Measurements from ENCODE around the gene TMEM52.

The TMEM52 gene

DNA sequence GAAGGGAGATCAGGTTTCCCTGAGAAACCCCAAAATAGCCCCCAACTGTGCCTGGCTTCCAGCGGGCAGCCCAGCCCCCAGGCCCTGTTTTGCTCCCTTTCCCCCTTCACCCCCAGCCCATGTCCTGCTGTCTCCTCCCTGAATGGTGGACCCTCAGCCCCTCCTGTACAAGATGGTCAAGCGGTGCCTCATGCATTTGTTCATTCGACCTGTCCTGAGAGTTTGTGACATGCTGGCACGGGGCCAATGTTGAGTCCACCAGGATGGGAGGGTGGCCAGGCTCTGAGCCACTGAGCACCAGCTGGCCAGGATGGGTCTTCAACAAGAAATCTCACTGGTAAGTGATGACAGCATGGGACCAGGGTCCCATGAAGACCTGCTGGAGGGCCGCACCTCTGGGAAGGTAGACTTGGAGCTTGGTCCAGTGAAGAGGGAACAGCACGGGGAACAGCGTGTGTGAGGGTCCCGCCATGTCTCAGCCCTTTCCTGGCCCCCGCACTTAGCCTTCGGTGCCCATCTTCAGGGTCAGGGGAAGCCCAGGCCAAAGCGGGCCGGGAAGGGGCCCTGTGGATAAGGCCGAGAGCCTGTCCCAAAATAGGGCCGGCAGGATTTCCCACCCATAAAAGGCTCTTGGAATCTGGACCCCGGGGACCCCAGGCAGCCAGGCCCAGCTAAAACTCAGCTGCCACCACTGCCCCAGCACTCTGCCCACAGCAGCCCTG lies 3.9 kb downstream of the TMEM52 start, which contains the start of gene CALML6:
TSS of gene CALML6 (plus strand) at position 290 of the 722 bp plus-strand sequence. CDS start at position 311, 21 bp downstream.
- DNase-seq (ENCODE audit: low spot score) = no peak

DNA sequence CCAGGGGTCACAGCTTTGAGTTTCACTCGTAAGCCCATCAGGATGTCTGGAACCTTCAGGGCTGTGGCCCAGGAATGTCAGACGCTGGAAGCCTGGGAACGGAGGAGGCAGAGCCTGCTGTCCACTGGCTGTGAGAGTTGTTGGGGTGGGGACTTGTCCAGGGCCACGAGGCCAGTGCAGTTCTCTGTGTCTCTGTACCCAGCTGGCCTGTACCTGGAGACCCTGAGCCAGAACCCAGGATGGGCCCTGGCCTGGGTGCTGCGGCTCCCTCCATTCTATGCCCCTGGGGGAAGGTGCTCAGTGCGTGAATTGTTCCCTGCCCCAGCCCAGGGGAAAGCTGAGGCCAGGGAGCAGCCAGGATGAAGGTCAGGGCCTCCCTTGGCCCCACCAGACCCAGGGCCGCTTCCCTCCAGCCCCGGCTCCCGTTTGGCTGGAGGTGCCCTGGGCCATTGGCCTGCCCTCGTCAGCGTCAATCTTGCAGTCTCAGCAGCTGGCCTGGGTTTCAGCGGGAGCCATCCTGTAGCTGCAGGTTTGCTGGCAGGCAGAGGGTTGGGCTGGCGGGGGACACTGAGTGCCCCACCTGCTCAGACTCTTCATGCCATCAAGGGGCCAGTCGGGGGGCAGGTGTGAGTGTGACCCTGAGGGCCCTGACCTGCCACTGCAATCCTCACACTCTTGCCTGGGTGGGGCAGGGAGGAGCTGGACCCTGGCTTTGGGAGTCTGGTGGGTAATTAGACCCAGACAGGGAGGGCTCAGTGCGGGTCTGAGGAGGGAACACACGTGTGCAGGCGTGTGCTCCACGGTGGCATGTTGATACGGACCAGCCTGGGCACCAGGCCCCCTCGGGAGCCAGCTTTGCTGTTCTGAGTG lies 4.7 kb downstream of the TMEM52 start:
- no peak for DNase-seq (ENCODE audit: low spot score)

GRCh38 chr1:1911350-1912041 lies 7.6 kb downstream of the TMEM52 start:
- no peak for DNase-seq (ENCODE audit: low spot score)

DNA sequence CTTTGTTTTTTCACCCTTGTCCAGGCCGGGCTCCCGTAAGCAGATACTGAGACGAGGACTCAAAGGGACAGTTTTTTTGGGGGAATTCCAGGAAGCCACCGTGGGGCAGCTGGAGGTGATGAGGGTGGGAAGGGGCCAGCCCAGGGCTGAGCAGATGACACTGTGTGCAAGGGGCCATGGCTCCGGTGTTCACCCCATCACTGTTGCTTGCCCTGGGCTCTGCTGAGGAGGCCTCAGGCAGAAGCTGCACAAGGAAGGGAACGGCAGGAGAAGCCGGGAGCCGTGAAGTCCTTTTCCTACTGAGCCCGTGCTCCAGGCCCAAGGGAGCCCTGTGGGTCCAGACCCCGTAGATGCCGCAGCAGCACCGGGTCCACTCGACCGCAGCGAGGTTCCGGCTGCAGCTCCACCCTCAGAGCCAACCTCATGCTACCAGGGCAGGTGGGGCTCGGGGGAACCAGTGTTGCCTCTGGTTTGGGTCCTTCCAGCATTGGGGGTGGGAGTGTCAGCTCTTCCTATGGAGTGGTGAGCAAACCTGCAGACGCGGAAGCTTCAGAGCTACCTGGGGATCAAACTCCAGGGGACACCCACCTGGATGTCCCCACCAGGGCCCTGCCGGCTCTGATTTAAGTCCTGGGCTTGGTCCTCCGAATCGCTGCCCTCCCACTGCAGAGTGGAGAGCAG lies 8.3 kb downstream of the TMEM52 start:
- DNase-seq (ENCODE audit: low spot score) = no peak

DNA sequence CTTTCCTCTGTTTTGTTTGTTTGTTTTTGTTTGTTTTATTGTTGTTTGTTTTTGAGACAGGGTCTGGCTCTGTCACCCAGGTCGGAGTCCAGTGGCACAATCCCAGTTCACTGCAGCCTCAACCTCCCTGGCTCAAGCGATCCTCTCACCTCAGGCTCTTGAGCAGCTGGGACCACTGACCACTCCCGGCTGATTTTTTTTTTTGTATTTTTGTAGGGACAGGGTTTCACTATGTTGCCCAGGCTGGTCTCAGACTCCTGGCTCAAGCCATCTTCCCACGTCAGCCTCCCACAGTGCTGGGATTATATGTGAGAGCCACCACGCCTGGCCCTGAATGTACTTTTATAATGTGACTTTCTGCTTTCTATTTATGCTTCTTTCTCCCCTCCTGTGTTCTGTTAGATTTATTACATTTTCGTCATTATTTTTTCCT lies 9.0 kb downstream of the TMEM52 start:
- no peak for DNase-seq (ENCODE audit: low spot score)

GRCh38 chr1:1908506-1908791 lies 10.6 kb downstream of the TMEM52 start:
- DNase-seq (ENCODE audit: low spot score) = no peak

DNA sequence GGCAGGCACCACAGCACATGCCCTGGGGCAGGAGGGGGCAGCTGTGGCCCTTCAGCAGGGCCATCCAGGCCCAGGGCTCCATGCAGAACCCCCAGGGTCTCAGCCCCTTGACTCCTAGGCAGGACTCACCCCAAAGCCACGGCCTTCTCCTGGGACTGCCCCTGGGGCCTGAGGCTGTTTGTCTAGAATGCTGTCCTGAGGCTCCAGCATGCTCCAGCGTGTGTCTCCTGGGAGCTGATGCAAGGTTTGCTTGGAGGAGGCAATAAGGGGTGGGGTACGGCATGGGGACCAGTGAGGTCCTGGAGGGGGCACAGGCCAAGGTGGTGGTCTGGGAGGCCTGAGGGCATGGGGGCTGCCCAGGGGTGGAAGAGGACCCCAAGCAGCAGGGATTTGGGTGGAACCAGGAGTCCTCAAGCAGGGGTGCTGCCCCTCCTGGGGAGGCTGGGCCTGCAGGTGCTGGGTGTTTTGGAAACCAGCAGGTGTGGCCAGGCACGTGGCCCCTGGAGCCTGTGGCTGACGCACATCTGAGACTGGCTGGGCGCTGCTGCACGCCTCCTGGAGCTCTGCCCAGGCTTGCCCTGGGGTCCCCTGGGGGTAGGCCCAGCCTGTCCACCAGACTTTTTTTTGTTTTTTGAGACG lies 11.9 kb downstream of the TMEM52 start:
- DNase-seq (ENCODE audit: low spot score) = no peak

DNA sequence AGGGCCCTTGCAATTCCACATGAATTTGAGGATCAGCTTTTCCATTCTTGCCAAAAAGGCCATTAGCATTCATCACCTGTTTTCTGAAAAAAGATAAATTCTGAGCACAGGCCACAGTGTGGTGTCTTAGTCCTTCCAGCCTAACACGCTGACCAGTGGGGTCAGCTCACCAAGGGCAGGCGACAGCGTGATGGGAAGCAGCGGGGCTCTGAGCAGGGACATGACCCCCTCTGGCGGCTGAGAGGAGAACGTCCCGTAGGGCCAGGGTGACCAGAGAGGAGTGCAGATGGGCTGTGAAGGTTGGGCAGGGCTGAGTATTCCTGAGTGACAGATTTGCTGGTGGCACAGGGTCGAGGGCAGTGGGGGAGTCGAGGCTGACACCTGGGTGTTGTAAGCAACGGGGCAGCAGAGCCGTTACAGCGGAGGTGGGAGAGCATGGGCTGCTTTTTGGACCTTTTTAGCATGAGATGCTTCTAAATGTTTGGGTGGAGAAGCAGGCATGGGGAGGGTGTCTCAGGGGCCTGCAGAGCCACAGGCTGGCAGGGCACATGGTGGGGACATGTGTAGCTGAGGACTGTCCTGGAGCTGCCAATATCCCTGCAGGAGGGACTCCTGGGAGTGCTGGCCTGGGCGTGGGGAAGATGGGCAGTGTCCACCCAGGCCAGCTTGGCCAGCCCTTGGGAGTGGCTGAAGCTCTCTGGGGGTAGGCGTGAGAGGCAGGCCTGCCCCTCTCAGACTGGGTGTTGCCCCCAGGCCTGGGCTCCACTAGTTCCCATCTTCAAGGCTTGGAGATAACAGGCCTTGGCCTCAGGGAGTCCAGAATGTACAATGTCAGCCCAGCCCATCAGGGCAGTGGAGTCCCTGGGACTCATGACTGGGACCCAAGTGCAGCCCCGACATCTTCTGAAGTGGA lies 12.6 kb downstream of the TMEM52 start:
- peak; percentile 83 for DNase-seq (ENCODE audit: low spot score)

- no peak for DNase-seq (ENCODE audit: low spot score)
Observed at GRCh38 chr1:1903224-1903623, 15.9 kb downstream of the TMEM52 start.

- no peak for DNase-seq (ENCODE audit: low spot score)
Observed at GRCh38 chr1:1901641-1902294, 17.3 kb downstream of the TMEM52 start.

GRCh38 chr1:1900883-1901640 lies 18.0 kb downstream of the TMEM52 start:
- DNase-seq (ENCODE audit: low spot score) = no peak

GRCh38 chr1:1899967-1900327 lies 19.1 kb downstream of the TMEM52 start:
- DNase-seq (ENCODE audit: low spot score) = no peak

- no peak for DNase-seq (ENCODE audit: low spot score)
Observed at GRCh38 chr1:1899266-1899966, 19.7 kb downstream of the TMEM52 start.

DNA sequence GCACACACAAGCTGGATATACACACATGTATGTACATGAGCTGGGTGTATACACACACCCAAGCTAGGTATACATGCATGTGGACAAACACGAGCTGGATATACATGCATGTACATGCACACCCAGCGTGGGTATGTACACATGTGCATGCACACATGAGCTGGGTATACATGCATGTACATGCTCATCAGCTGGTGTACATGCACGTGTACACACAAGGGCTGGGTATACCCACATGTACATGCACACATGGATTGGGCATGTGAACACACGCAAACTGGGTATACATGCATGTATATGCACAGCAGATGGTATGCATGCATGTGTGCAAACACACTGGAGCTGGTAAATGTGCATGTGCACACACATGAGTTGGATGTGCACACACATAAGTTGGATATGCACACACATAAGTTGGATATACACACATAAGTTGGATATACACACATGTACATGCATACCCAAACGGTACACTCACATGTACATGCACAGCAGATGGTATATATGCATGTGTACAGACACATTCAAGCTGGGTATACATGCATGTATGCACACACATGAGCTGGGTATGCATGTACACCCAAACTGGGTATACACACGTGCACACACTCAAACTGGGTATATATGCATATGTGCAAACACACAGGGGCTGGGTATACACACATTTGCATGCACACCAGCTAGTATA lies 20.7 kb downstream of the TMEM52 start:
- no peak for DNase-seq (ENCODE audit: low spot score)

DNA sequence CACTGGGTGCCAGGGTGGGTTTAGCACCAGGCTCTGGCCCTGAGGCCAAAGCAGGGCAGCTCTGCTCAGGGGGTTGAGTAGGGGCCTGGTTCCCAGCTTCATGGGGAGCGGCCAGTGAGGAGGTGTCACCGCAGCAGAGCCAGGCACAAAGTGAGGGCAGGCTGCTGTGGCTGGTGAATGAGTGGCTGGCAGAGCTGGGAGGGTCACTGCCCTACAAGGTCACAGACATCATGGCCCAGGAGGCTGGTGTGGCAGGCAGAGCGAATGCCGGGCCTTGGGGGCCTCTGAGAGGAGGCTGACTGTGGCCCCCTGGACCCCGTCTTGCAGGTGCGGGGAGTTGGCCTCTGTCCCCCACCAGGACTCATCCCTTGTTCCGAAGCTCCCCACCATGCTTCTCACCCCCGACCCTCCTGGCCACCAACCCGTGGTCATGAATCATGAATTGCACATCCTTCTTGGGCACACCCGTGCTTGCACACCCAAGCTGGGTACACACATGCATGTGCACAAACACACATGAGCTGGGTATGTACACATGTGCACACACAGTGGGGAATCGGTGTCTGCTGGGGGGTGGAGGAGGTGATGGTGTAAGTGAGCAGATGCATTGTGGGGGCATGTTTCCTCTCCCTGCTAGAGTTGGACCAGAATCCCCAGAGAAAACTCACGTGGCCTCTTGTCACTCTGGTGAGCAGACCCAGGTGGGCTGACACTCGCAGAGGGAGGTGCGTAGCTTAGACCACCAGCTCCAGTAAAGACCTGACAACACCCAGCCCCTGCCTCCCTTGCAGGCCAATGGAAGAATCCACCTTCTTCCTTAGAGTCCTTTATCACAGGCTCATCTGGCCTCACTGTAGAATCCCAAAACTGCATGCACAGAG lies 23.4 kb downstream of the TMEM52 start:
- no peak for DNase-seq (ENCODE audit: low spot score)

DNA sequence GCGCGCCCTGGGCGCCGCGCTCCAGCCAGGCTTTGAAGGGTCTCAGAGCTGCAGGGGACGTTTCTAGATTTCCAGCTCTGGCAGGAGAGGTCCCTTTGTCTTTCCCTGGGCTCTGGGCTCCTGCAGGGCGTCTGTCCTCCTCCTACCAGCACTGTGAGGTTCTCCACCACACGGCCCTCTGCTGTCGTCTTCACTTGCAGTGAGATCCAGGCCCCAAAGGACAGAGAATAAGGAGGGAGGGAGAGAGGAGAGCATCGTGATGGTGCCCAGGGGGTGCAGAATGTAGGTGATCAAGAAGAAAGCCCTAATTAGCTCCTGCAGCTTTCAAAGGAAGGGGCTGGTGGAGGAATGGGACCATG lies 24.0 kb downstream of the TMEM52 start:
- no peak for DNase-seq (ENCODE audit: low spot score)

GRCh38 chr1:1894354-1895059 lies 24.6 kb downstream of the TMEM52 start:
- no peak for DNase-seq (ENCODE audit: low spot score)

Data from kidney tubule cell (primary cell).